Measurements from ENCODE around the gene MMP21.

- TF ChIP-seq EZH2 (IDR thresholded peaks at IDR 0.05; ENCODE audit: insufficient read depth, poor library complexity, severe bottlenecking) (no peak), EZH2phosphoT487 (IDR thresholded peaks at IDR 0.05; ENCODE audit: insufficient read depth, low read depth) (no peak)
These were observed 52.8 kb downstream of the MMP21 start for GRCh38 chr10:125722811-125723210.
